Measurements from ENCODE around the gene RAB26.

- TF ChIP-seq, protein P1, sequence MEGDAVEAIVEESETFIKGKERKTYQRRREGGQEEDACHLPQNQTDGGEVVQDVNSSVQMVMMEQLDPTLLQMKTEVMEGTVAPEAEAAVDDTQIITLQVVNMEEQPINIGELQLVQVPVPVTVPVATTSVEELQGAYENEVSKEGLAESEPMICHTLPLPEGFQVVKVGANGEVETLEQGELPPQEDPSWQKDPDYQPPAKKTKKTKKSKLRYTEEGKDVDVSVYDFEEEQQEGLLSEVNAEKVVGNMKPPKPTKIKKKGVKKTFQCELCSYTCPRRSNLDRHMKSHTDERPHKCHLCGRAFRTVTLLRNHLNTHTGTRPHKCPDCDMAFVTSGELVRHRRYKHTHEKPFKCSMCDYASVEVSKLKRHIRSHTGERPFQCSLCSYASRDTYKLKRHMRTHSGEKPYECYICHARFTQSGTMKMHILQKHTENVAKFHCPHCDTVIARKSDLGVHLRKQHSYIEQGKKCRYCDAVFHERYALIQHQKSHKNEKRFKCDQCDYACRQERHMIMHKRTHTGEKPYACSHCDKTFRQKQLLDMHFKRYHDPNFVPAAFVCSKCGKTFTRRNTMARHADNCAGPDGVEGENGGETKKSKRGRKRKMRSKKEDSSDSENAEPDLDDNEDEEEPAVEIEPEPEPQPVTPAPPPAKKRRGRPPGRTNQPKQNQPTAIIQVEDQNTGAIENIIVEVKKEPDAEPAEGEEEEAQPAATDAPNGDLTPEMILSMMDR (IDR thresholded peaks at IDR 0.05), result no peak
- no peak for TF ChIP-seq POLR2A (IDR thresholded peaks at IDR 0.05)
Observed at GRCh38 chr16:2194166-2194834, 45.9 kb downstream of the RAB26 start.
